HL-60/S4 treated with retinoic acid at 250 ng/mL for 4 days and 3 days (cell line): ENCODE measurements around the gene LPCAT2.

Experiments used
- in situ Hi-C: fragments of 300-500 bp; cut with MboI; formaldehyde crosslinking; loops from 2 replicates; pipeline ENCODE4 v1.7.0; 2022; ENCODE audit warnings: low sequenced_read_pairs

Gene LPCAT2

GRCh38 chr16:55479430-55480140, 29.3 kb upstream of the LPCAT2 start:
- in situ Hi-C loops: no loop called here

GRCh38 chr16:55480228-55480655, 28.6 kb upstream of the LPCAT2 start:
- in situ Hi-C loops: no loop called here

- in situ Hi-C loops: no loop called here
Observed at GRCh38 chr16:55481023-55481422, 27.8 kb upstream of the LPCAT2 start.

- in situ Hi-C loops: no loop called here
Observed at GRCh38 chr16:55482056-55482455, 26.8 kb upstream of the LPCAT2 start.

GRCh38 chr16:55487048-55487803, 21.6 kb upstream of the LPCAT2 start:
- in situ Hi-C loops: no loop called here

GRCh38 chr16:55488306-55488705, 20.6 kb upstream of the LPCAT2 start:
- in situ Hi-C loops: no loop called here

- in situ Hi-C loops: no loop called here
Observed at GRCh38 chr16:55489119-55489955, 19.5 kb upstream of the LPCAT2 start.

GRCh38 chr16:55489956-55490265, 19.0 kb upstream of the LPCAT2 start:
- in situ Hi-C loops: no loop called here

GRCh38 chr16:55490301-55490700, 18.6 kb upstream of the LPCAT2 start:
- in situ Hi-C loops: no loop called here

GRCh38 chr16:55491691-55492090, 17.2 kb upstream of the LPCAT2 start:
- in situ Hi-C loops: no loop called here

GRCh38 chr16:55492756-55493380, 16.0 kb upstream of the LPCAT2 start:
- in situ Hi-C loops: no loop called here

- in situ Hi-C loops: no loop called here
Observed at GRCh38 chr16:55494994-55495421, 13.9 kb upstream of the LPCAT2 start.

GRCh38 chr16:55495616-55496289, 13.1 kb upstream of the LPCAT2 start:
- in situ Hi-C loops: no loop called here

- in situ Hi-C loops: no loop called here
Observed at GRCh38 chr16:55496509-55497145, 12.2 kb upstream of the LPCAT2 start.

GRCh38 chr16:55497558-55497957, 11.3 kb upstream of the LPCAT2 start:
- in situ Hi-C loops: no loop called here

GRCh38 chr16:55498101-55498500, 10.8 kb upstream of the LPCAT2 start:
- in situ Hi-C loops: no loop called here

- in situ Hi-C loops: no loop called here
Observed at GRCh38 chr16:55499281-55499680, 9.6 kb upstream of the LPCAT2 start.

- in situ Hi-C loops: no loop called here
Observed at GRCh38 chr16:55499951-55500529, 8.8 kb upstream of the LPCAT2 start.

GRCh38 chr16:55500530-55501011, 8.3 kb upstream of the LPCAT2 start:
- in situ Hi-C loops: no loop called here
